Astrocyte of the spinal cord (primary cell): ENCODE data around the gene FN3K.
A peak's percentile ranks its signal among the peaks of the same experiment; 100 is the strongest.
"Not testable (repeated sequence)": the region's sequence is repeated elsewhere in the genome, so short reads cannot be mapped to it uniquely, and the experiment has no call there.

ENCODE experiments used
- DNase-seq: peaks from one replicate; pipeline ENCODE4 v3.0.0; 2011; ENCODE audit warnings: low read depth, low spot score
- H3K4me3 ChIP-seq: 2 replicates; pipeline ENCODE4 v1.5.1; 2011; ENCODE audit warnings: low read depth, mild to moderate bottlenecking, low read length, moderate library complexity
- in situ Hi-C: cut with HindIII; loops from 2 replicates; pipeline ENCODE4 v1.10.0; 2017; ENCODE audit warnings: low sequenced_read_pairs
- TF ChIP-seq, protein P1 (sequence below): IDR thresholded peaks from 2 replicates; pipeline ENCODE4 v1.5.1; 2012; ENCODE audit warnings: low read depth, mild to moderate bottlenecking, low read length, inconsistent platforms

FN3K gene

DNA sequence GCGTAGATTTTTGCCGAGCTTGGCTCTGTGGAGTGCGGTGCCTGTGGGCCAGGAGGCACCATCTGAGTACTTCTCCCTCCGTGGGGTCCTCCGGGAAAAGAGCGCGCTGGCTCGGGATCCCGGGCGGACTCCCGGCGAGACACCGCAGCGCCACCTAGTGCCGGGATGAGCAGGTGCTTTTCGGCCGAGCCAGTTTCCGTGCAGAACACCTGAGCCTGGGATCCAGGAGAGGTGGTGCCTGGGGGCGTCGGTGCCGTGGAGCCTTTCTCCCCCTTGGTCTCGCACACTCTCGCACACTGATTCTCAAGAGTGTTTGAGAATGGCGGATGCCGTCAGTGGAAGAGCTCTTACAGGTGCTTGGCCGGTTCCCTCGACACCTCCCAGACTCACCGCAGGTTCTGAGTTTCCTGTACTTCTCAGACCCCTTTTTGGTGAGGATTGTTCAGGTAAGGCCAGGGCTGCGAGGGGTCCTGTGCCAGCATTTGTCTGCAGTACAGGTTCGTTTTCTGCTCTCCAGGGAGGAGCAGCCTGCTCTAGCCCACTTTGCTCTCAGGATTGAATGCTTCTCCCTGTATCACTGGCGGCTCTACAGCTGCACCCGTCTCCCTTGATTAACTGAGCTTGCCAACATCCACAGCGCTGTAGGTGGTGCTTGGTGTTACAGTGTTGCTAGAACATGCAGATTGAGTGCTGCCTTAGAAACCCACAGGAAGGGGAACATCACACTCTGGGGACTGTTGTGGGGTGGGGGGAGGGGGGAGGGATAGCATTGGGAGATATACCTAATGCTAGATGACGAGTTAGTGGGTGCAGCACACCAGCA lies 39.8 kb downstream of the FN3K start:
- peak; percentile 22 for DNase-seq
- TF ChIP-seq, protein P1, sequence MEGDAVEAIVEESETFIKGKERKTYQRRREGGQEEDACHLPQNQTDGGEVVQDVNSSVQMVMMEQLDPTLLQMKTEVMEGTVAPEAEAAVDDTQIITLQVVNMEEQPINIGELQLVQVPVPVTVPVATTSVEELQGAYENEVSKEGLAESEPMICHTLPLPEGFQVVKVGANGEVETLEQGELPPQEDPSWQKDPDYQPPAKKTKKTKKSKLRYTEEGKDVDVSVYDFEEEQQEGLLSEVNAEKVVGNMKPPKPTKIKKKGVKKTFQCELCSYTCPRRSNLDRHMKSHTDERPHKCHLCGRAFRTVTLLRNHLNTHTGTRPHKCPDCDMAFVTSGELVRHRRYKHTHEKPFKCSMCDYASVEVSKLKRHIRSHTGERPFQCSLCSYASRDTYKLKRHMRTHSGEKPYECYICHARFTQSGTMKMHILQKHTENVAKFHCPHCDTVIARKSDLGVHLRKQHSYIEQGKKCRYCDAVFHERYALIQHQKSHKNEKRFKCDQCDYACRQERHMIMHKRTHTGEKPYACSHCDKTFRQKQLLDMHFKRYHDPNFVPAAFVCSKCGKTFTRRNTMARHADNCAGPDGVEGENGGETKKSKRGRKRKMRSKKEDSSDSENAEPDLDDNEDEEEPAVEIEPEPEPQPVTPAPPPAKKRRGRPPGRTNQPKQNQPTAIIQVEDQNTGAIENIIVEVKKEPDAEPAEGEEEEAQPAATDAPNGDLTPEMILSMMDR, result peak; percentile 91
- H3K4me3 ChIP-seq, result no peak overlapping the region
- in situ Hi-C loops, result no loop called here

DNA sequence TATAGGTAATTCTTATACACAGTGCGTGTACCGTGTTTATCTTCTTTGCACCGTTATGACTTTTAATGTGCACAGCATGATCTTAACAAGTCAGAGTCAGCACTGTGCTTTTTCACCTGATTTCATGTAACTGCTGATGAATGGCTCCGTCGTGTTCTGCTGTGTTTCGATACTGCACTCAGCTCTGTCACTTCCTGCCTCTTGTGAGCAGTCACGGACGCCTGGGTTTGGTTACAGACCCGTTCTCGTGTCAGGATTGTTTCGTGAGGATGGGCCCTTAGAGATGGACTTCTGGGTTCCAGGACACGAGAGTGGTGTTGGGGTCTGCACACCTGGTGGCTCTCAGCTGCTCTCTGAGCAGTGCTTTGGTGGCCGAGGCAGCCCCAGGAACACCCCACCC lies 41.0 kb downstream of the FN3K start:
- DNase-seq, result no peak
- TF ChIP-seq, protein P1, result no peak
- in situ Hi-C loops, result no loop called here
- no peak overlapping the region for H3K4me3 ChIP-seq

DNA sequence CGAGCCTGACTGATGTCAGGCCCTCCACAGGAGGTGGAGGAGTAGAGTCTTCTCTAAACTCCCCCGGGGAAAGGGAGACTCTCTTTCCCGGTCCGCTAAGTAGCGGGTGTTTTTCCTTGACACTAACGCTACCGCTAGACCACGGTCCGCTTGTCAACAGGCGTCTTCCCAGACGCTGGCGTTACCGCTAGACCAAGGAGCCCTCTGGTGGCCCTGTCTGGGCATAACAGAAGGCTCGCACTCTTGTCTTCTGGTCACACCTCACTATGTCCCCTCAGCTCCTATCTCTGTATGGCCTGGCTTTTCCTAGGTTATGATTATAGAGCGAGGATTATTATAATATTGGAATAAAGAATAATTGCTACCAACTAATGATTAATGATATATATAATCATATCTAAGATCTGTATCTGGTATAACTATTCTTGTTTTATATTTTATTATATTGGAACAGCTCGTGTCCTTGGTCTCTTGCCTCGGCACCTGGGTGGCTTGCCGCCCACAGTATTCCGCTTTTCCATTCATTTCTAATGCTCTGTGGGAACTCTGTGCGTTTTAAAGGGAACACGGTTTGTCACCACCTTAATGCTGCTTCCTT lies 42.5 kb downstream of the FN3K start:
- in situ Hi-C loops, DNase-seq: not testable (repeated sequence)

DNA sequence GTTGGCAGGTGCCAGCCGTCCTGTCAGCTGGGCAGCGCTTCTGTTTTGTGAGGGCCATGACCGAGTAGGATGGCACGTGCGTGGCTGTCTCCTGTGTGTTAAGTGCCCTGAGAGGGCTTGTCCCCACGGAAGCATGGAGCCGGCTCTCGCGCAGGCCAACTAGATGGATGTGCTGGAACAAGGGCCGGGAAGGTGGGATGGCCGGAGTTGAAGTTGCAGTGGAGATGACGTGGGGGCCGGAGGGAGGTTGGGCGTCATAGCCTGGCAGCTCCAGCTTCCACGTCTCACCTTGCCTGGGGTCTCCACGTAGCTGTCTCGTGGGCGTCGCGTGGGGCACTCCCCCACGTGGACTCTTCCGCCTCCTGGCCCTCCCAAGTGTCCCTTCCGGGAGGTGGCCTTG lies 44.1 kb downstream of the FN3K start:
- in situ Hi-C loops, result no loop called here
- TF ChIP-seq, protein P1, result no peak
- no peak overlapping the region for H3K4me3 ChIP-seq
- DNase-seq, result no peak

More for the DNA sequence above, 42.5 kb downstream of the FN3K start:
- H3K4me3 ChIP-seq, result not testable (repeated sequence)

DNA sequence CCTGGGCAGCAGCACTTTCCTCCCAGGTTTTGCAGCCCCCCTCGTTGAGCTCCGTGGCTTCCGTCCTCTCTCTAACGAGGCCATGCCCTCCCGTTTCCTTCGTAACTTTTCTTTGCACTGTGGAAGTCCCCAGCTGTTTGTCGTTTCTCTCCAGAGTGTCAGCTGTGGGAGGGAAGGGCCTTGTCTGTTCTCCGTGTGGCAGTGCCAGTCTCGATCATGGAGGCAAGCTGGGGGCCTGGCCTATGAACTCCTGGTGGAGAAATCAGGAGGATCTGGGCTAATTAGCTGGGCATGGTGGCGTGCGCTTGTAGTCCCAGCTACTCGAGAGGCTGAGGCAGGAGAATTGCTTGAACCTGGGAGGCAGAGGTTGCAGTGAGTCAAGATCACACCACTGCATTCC lies 44.8 kb downstream of the FN3K start:
- DNase-seq, result no peak
- no peak overlapping the region for H3K4me3 ChIP-seq
- TF ChIP-seq, protein P1, result no peak
- in situ Hi-C loops, result no loop called here

DNA sequence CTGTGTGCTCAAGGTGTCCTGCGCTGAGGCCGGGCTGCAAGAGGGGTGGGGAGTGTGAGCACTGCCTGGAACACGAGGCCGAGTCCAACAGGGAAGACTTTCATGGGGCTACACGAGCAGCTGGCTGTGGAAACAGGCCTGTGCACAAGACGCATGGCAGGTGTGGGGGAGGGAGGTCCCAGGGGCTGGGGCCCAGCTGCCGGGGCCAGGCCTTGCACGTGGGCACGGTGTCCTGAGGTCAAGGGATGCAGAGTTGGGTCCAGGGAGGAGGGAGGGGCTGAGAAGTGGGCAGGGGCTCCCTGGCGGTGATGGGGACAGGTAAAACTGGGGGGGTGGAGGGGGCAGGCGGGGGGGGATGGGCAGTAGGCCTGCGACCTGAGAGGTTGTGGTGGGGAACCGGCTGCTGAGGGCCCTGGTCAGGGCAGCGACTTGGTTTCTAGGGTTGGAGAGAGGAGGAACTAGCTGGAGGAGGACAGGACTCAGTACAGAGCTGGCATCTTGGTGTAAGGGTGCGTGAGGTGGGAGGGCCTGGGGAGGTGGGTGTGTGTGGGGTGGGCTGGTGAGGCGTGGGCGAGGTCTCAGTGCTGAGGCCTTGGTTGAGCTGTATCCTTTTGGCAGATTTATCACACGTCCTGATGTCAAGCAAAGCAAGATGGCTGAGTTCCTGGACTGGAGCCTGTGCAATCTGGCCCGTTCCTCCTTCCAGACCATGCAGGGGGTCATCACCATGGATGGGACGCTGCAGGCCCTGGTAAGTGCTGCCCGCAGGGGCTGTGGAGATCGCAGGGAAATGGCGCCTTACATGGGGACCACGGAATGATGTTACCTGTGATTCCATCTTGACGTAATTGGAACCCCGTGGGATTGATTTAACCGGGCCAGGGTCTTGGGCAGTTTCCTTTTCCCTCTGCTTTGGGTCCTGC lies 45.8 kb downstream of the FN3K start:
- TF ChIP-seq, protein P1, result no peak
- in situ Hi-C loops, result no loop called here
- H3K4me3 ChIP-seq, result no peak overlapping the region
- no peak for DNase-seq
